Dedifferentiated amniotic fluid mesenchymal stem cell (primary cell): ENCODE results near the gene TIA1.
"Not testable (repeated sequence)": the region's sequence is repeated elsewhere in the genome, so short reads cannot be mapped to it uniquely, and the experiment has no call there.

Experiments used
- DNase-seq: peaks from one replicate; pipeline ENCODE4 v3.0.0-alpha.2; 2016; ENCODE audit errors: extremely low spot score

The TIA1 gene

GRCh38 chr2:70214953-70215549 is 33.4 kb downstream of the TIA1 start:
- DNase-seq: peak; percentile 81

- DNase-seq: no peak
Observed at GRCh38 chr2:70214365-70214764, 34.1 kb downstream of the TIA1 start.

- DNase-seq: no peak
Observed at GRCh38 chr2:70212298-70212932, 36.0 kb downstream of the TIA1 start.

GRCh38 chr2:70211595-70211994 is 36.8 kb downstream of the TIA1 start:
- no peak for DNase-seq

GRCh38 chr2:70204452-70204851 is 44.0 kb downstream of the TIA1 start:
- no peak for DNase-seq

- no peak for DNase-seq
Observed at GRCh38 chr2:70203086-70203485, 45.3 kb downstream of the TIA1 start.

GRCh38 chr2:70202236-70202806 is 46.1 kb downstream of the TIA1 start:
- no peak for DNase-seq

GRCh38 chr2:70201831-70202230 is 46.6 kb downstream of the TIA1 start:
- DNase-seq: no peak

- no peak for DNase-seq
Observed at GRCh38 chr2:70201225-70201768, 47.1 kb downstream of the TIA1 start.

GRCh38 chr2:70199320-70199864 is 49.0 kb downstream of the TIA1 start:
- no peak for DNase-seq

GRCh38 chr2:70192516-70192915 is 55.9 kb downstream of the TIA1 start:
- DNase-seq: no peak

- no peak for DNase-seq
Observed at GRCh38 chr2:70191244-70191735, 57.1 kb downstream of the TIA1 start.

GRCh38 chr2:70190418-70191243 is 57.8 kb downstream of the TIA1 start, which contains the start of gene C2orf42:
Gene C2orf42, minus strand, starts transcription at chr2:70191019. Its CDS starts 9,034 bp downstream, at chr2:70181985.
- peak; percentile 95 for DNase-seq

GRCh38 chr2:70188460-70188859 is 60.0 kb downstream of the TIA1 start:
- no peak for DNase-seq

GRCh38 chr2:70187170-70187569 is 61.3 kb downstream of the TIA1 start:
- DNase-seq: not testable (repeated sequence)

GRCh38 chr2:70182689-70183088 is 65.7 kb downstream of the TIA1 start:
- no peak for DNase-seq

GRCh38 chr2:70181363-70181956 is 67.0 kb downstream of the TIA1 start:
- no peak for DNase-seq

- DNase-seq: no peak
Observed at GRCh38 chr2:70173520-70173919, 74.9 kb downstream of the TIA1 start.

- DNase-seq: not testable (repeated sequence)
Observed at GRCh38 chr2:70169654-70170245, 78.7 kb downstream of the TIA1 start.

GRCh38 chr2:70161069-70161534 is 87.3 kb downstream of the TIA1 start:
- no peak for DNase-seq

- DNase-seq: no peak
Observed at GRCh38 chr2:70160545-70160944, 87.9 kb downstream of the TIA1 start.
